ENCODE results near the gene CENPO. TPM values are rescaled to one million over a fixed set of nuclear protein-coding genes. Genes with fewer than 3 reads are reported as not detected.

The CENPO gene
- total RNA-seq, 1 experiment from 2014 or later, result 33.0 TPM

DNA sequence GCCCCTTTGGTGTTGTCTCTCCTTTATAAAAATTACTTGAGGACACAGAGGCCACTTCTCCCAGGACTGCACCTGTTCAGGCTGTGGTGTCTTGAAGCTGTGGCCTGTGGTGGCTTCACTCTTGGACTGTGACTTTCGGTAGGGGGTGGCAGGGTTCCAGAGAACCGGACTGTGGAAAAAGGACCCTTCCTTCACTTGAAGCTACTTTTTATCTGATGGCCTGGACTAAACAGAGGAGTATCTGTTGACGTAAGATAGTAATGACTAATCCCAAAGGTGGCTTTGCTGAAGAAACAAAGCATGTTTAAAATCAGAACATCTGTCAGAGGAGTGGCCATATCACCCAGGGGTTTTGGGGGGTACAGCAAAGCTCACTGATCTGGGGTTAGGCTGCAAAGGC lies 60.8 kb downstream of the CENPO start:
- no peaks in the 10 kb centered on the region for H3F3A ChIP-seq (ENCODE audit: insufficient read depth, low read depth)
- no peak for TF ChIP-seq EZH2 (IDR thresholded peaks at IDR 0.05; ENCODE audit: low read depth)
- TF ChIP-seq, protein P1, sequence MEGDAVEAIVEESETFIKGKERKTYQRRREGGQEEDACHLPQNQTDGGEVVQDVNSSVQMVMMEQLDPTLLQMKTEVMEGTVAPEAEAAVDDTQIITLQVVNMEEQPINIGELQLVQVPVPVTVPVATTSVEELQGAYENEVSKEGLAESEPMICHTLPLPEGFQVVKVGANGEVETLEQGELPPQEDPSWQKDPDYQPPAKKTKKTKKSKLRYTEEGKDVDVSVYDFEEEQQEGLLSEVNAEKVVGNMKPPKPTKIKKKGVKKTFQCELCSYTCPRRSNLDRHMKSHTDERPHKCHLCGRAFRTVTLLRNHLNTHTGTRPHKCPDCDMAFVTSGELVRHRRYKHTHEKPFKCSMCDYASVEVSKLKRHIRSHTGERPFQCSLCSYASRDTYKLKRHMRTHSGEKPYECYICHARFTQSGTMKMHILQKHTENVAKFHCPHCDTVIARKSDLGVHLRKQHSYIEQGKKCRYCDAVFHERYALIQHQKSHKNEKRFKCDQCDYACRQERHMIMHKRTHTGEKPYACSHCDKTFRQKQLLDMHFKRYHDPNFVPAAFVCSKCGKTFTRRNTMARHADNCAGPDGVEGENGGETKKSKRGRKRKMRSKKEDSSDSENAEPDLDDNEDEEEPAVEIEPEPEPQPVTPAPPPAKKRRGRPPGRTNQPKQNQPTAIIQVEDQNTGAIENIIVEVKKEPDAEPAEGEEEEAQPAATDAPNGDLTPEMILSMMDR (conservative IDR thresholded peaks at IDR 0.05), result no peak
- ChIA-PET CTCF (no interaction called here), POLR2A (ENCODE audit: unreplicated experiment) (no interaction called here)
- H3K9me2 ChIP-seq (ENCODE audit: insufficient read depth), result no peaks in the 10 kb centered on the region
- H3K9me3 ChIP-seq (ENCODE audit: insufficient read depth, low read depth), result no peaks in the 10 kb centered on the region
- H3K27ac ChIP-seq, result no peak overlapping the region
- H3K4me3 ChIP-seq, result no peak overlapping the region
- no peaks in the 10 kb centered on the region for H3K79me2 ChIP-seq (ENCODE audit: low read depth)
- H2AFZ ChIP-seq, result no peak overlapping the region
- H3K4me2 ChIP-seq, result no peak overlapping the region
- H3K4me1 ChIP-seq (replicated peaks; ENCODE audit: insufficient read depth), result no peaks in the 10 kb centered on the region
- no peaks in the 10 kb centered on the region for H4K20me1 ChIP-seq (ENCODE audit: insufficient read depth)
- H3K27me3 ChIP-seq (ENCODE audit: insufficient read depth, low read depth), result no peaks in the 10 kb centered on the region
- DNase-seq, result no peak
- intact Hi-C loops (cut with micrococcal nuclease; ENCODE audit: unreplicated experiment), result no loop called here
- BruUV-seq (replicated peaks), result no TSS peak
- no peaks in the 10 kb centered on the region for H3K36me3 ChIP-seq (ENCODE audit: low read depth)

DNA sequence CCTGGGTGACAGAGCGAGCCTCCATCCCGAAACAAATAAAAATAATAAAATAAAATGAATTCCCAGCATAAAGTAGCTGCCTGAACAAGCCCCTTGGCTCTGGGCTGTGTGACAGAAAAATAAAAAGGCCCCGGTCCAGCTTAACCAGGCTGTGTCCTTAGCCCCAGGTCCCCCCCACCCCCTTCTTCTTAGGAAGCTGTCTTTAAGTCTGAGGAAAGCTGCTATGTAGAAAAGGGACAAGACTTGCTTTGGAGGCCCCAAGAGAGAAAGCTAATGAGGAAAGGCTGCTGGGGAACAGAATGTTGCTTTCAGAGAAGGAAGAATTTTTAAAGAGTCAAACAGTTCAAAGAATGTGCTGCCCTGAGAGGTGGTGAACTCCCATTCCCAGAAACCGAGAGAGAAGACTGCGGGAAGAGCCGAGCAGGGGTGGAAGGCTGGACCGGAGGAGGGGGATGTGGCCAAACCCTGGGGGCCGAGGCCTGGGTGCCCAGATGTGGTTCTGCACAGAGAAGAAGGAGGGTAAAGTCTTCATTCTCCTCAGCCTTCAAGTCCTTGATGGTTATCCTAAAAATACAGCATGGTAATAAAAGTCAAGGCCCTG lies 61.9 kb downstream of the CENPO start:
- no peak overlapping the region for H3K27ac ChIP-seq
- H3K9me2 ChIP-seq (ENCODE audit: insufficient read depth), result no peaks in the 10 kb centered on the region
- H3K79me2 ChIP-seq (ENCODE audit: low read depth), result no peaks in the 10 kb centered on the region
- POLR2A ChIA-PET (ENCODE audit: unreplicated experiment), result no interaction called here
- H3K36me3 ChIP-seq (ENCODE audit: low read depth), result no peaks in the 10 kb centered on the region
- no peak for TF ChIP-seq EZH2 (IDR thresholded peaks at IDR 0.05; ENCODE audit: low read depth)
- TF ChIP-seq, protein P1 (conservative IDR thresholded peaks at IDR 0.05), result no peak
- H3K4me1 ChIP-seq (replicated peaks; ENCODE audit: insufficient read depth), result no peaks in the 10 kb centered on the region
- no peaks in the 10 kb centered on the region for H3F3A ChIP-seq (ENCODE audit: insufficient read depth, low read depth)
- H3K4me2 ChIP-seq, result no peak overlapping the region
- H4K20me1 ChIP-seq (ENCODE audit: insufficient read depth), result no peaks in the 10 kb centered on the region
- H3K27me3 ChIP-seq (ENCODE audit: insufficient read depth, low read depth), result no peaks in the 10 kb centered on the region
- H3K4me3 ChIP-seq, result no peak overlapping the region
- CTCF ChIA-PET, result no interaction called here
- intact Hi-C loops (cut with micrococcal nuclease; ENCODE audit: unreplicated experiment), result no loop called here
- BruUV-seq (replicated peaks), result no TSS peak
- no peaks in the 10 kb centered on the region for H3K9me3 ChIP-seq (ENCODE audit: insufficient read depth, low read depth)
- DNase-seq, result no peak
- H2AFZ ChIP-seq, result no peak overlapping the region

DNA sequence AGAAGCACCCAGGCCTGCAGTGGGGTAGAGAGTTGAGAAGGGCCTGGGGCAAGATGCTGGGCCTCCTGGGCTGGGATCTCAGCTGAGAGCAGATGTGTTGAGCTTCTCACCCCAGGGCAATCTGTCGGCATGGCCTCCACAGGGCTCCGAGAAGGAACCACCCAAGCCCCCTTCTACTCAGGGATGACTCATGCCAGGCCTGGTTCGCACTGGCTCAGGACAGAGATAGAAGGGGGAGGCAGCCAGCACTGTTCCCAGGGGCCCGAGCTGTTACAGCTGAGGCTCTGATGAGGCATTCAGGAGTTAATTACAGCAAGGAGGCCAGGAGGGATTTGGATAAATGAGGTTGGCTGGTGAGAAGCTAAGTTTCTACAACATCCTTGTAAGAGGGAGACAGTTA lies 62.5 kb downstream of the CENPO start:
- intact Hi-C loops (cut with micrococcal nuclease; ENCODE audit: unreplicated experiment), result no loop called here
- TF ChIP-seq, protein P1 (conservative IDR thresholded peaks at IDR 0.05), result no peak
- H3K4me2 ChIP-seq, result no peak overlapping the region
- ChIA-PET CTCF (no interaction called here), POLR2A (ENCODE audit: unreplicated experiment) (no interaction called here)
- no peaks in the 10 kb centered on the region for H3F3A ChIP-seq (ENCODE audit: insufficient read depth, low read depth)
- H3K36me3 ChIP-seq (ENCODE audit: low read depth), result no peaks in the 10 kb centered on the region
- H2AFZ ChIP-seq, result no peak overlapping the region
- no peak overlapping the region for H3K4me3 ChIP-seq
- no peak for DNase-seq
- BruUV-seq (replicated peaks), result no TSS peak
- no peaks in the 10 kb centered on the region for H3K4me1 ChIP-seq (replicated peaks; ENCODE audit: insufficient read depth)
- no peaks in the 10 kb centered on the region for H3K79me2 ChIP-seq (ENCODE audit: low read depth)
- no peak overlapping the region for H3K27ac ChIP-seq
- no peaks in the 10 kb centered on the region for H3K9me2 ChIP-seq (ENCODE audit: insufficient read depth)
- no peaks in the 10 kb centered on the region for H3K9me3 ChIP-seq (ENCODE audit: insufficient read depth, low read depth)
- no peaks in the 10 kb centered on the region for H3K27me3 ChIP-seq (ENCODE audit: insufficient read depth, low read depth)
- no peaks in the 10 kb centered on the region for H4K20me1 ChIP-seq (ENCODE audit: insufficient read depth)
